HCT116 (cell line): Measurements from ENCODE around the gene HAX1.

Source experiments
- EZH2 ChIP-seq: fragments of 200-600 bp; sonication (generic); IDR thresholded peaks from 2 replicates; pipeline ENCODE4 v1.6.1; 2017; ENCODE audit warnings: antibody characterized with exemption, mixed run types
- POLR2A ChIP-seq: IDR thresholded peaks from 2 replicates; pipeline ENCODE4 v1.7.0; 2011; ENCODE audit warnings: borderline replicate concordance; ENCODE audit not compliant: insufficient read depth, insufficient read length; ENCODE audit errors: extremely low read depth
- TF ChIP-seq, protein P1 (sequence below), 3 experiments: fragments of 200-600 bp in 1 of 3; sonication (generic) in 1 of 3; IDR thresholded peaks in 2 of 3; conservative IDR thresholded peaks in 1 of 3; 2 replicates each; pipeline ENCODE4 v1.5.1; 2012 to 2017; ENCODE audit warnings: low read depth in 2 of 3, low read length in 2 of 3, antibody characterized with exemption in 1 of 3, borderline replicate concordance in 1 of 3, control low read depth in 1 of 3, mild to moderate bottlenecking in 1 of 3, mixed read lengths in 1 of 3, mixed run types in 1 of 3, moderate library complexity in 1 of 3; ENCODE audit not compliant: insufficient read depth in 1 of 3
- TF ChIP-seq, protein P2 (sequence below): IDR thresholded peaks from 2 replicates; pipeline ENCODE4 v1.6.1; 2012
- TF ChIP-seq, protein P3 (sequence below): IDR thresholded peaks from 2 replicates; pipeline ENCODE4 v1.6.1; 2012; ENCODE audit warnings: low read depth

DNA sequence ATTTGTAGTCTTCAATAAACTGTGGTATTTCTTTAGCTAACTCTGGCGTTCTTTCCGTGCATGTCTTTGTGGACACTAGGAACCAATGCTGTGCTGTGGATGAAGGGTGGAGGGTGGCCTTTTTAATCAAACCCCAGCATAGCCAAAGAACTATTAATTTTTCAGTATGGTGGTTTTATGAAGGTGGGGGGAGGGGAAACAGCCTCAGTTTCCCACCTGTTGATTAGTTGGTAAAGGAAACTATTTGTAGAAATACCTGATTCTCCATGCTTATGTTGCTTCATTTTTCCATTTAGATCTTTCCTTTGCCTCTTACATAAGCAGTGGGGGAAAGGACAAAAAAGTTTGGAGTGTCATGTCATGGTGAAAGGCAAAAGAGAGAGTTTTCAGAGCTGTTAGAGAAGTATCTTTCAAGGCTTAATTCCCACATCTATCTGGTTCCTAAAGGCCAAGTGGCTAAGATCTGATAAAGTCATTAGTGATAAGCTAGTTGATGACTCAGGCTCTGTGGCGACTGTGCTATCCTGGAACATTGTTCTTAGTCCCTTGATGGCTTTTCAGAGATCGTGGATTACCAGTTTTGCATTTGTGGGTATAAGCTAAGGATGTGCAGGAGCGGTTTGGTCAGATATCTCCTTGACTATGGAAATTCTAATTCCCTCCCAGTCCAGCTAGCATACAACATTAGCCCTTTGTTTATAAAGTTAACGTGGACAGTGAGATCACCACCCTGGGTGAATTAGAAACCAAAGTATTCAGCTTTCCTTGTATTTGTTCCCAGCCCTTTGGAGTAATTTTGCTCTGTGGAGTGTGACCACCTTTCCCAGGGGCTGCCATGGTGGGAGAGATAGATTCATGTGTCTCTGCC is 8.7 kb upstream of the HAX1 start:
- TF ChIP-seq, protein P1, sequence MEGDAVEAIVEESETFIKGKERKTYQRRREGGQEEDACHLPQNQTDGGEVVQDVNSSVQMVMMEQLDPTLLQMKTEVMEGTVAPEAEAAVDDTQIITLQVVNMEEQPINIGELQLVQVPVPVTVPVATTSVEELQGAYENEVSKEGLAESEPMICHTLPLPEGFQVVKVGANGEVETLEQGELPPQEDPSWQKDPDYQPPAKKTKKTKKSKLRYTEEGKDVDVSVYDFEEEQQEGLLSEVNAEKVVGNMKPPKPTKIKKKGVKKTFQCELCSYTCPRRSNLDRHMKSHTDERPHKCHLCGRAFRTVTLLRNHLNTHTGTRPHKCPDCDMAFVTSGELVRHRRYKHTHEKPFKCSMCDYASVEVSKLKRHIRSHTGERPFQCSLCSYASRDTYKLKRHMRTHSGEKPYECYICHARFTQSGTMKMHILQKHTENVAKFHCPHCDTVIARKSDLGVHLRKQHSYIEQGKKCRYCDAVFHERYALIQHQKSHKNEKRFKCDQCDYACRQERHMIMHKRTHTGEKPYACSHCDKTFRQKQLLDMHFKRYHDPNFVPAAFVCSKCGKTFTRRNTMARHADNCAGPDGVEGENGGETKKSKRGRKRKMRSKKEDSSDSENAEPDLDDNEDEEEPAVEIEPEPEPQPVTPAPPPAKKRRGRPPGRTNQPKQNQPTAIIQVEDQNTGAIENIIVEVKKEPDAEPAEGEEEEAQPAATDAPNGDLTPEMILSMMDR (IDR thresholded peaks at IDR 0.05 in 2 of 3, conservative IDR thresholded peaks at IDR 0.05 in 1 of 3; ENCODE audit: borderline replicate concordance in 1 of 3, insufficient read depth in 1 of 3, low read depth in 2 of 3, low read length in 2 of 3), result no peak
- TF ChIP-seq EZH2 (no peak), POLR2A (no peak)
- TF ChIP-seq, protein P2, sequence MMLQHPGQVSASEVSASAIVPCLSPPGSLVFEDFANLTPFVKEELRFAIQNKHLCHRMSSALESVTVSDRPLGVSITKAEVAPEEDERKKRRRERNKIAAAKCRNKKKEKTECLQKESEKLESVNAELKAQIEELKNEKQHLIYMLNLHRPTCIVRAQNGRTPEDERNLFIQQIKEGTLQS, result no peak
- TF ChIP-seq, protein P3, sequence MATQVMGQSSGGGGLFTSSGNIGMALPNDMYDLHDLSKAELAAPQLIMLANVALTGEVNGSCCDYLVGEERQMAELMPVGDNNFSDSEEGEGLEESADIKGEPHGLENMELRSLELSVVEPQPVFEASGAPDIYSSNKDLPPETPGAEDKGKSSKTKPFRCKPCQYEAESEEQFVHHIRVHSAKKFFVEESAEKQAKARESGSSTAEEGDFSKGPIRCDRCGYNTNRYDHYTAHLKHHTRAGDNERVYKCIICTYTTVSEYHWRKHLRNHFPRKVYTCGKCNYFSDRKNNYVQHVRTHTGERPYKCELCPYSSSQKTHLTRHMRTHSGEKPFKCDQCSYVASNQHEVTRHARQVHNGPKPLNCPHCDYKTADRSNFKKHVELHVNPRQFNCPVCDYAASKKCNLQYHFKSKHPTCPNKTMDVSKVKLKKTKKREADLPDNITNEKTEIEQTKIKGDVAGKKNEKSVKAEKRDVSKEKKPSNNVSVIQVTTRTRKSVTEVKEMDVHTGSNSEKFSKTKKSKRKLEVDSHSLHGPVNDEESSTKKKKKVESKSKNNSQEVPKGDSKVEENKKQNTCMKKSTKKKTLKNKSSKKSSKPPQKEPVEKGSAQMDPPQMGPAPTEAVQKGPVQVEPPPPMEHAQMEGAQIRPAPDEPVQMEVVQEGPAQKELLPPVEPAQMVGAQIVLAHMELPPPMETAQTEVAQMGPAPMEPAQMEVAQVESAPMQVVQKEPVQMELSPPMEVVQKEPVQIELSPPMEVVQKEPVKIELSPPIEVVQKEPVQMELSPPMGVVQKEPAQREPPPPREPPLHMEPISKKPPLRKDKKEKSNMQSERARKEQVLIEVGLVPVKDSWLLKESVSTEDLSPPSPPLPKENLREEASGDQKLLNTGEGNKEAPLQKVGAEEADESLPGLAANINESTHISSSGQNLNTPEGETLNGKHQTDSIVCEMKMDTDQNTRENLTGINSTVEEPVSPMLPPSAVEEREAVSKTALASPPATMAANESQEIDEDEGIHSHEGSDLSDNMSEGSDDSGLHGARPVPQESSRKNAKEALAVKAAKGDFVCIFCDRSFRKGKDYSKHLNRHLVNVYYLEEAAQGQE, result no peak
